SK-N-SH treated with all-trans-retinoic acid at 6 μM for 48 hours (cell line): ENCODE results near the gene ELK4.

Source experiments
- ARNTL ChIP-seq: fragments of 450-650 bp; formaldehyde crosslinking; IDR thresholded peaks from 2 replicates; pipeline ENCODE4 v1.5.0; 2020; ENCODE audit warnings: low read depth, mild to moderate bottlenecking, moderate library complexity, borderline replicate concordance
- BACH2 ChIP-seq: fragments of 250-450 bp; sonication (Bioruptor Pico); IDR thresholded peaks from 2 replicates; pipeline ENCODE4 v1.9.0; 2021; ENCODE audit warnings: mild to moderate bottlenecking, borderline replicate concordance
- RARB ChIP-seq: fragments of 250-450 bp; sonication (Bioruptor Pico); IDR thresholded peaks from 2 replicates; pipeline ENCODE4 v1.8.0; 2021; ENCODE audit warnings: mild to moderate bottlenecking, moderate library complexity
- SNAI2 ChIP-seq: fragments of 250-450 bp; sonication (Bioruptor Pico); IDR thresholded peaks from 2 replicates; pipeline ENCODE4 v1.5.0; 2020; ENCODE audit warnings: mild to moderate bottlenecking, moderate library complexity
- TOX ChIP-seq: fragments of 250-450 bp; sonication (Bioruptor Pico); IDR thresholded peaks from 2 replicates; pipeline ENCODE4 v1.8.0; 2021; ENCODE audit warnings: mild to moderate bottlenecking, moderate library complexity, borderline replicate concordance
- ZNF8 ChIP-seq: fragments of 450-650 bp; formaldehyde crosslinking; IDR thresholded peaks from 2 replicates; pipeline ENCODE4 v1.5.0; 2020; ENCODE audit warnings: mild to moderate bottlenecking, moderate library complexity
- TF ChIP-seq, protein P1 (sequence below): fragments of 250-450 bp; sonication (Bioruptor Pico); IDR thresholded peaks from 2 replicates; pipeline ENCODE4 v1.8.0; 2020; ENCODE audit warnings: mild to moderate bottlenecking, moderate library complexity, borderline replicate concordance

DNA sequence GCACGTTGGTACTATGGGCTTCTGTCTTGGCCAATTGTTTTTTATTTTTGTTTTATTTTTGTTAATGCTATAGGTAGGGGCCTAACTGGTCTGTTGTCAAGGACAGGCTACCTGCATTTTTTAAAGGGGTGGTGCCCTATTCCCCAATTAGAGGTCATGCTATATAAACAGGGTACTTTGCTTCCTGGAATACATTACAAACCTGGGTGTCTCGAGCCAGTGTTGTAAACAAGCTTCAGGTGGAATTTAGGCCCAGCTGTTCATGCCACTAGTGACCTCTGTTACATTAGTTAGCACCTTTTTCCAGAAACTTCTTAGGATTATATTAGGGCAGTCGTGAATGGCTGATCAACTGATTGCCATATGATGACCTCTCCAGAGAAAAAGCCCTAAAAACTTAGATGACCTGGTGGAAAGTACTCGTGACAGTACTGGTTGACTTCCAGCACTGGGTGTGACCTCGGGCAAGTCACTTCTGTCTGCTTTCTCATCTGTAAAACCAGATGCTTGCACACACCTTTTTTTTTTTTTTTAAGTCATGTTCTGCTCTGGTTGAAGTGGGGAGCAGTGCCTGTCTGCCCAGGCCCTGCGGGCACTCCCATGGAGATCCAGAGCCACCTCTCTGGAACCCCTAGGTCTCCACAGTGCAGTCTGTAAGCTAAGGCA, 46.5 kb downstream of the ELK4 start:
- TF ChIP-seq RARB (CRISPR knock-in tag) (no peak), ARNTL (no peak), TOX (CRISPR knock-in tag) (no peak), ZNF8 (CRISPR knock-in tag) (no peak), SNAI2 (CRISPR knock-in tag) (no peak), BACH2 (CRISPR knock-in tag) (no peak)
- TF ChIP-seq, protein P1, sequence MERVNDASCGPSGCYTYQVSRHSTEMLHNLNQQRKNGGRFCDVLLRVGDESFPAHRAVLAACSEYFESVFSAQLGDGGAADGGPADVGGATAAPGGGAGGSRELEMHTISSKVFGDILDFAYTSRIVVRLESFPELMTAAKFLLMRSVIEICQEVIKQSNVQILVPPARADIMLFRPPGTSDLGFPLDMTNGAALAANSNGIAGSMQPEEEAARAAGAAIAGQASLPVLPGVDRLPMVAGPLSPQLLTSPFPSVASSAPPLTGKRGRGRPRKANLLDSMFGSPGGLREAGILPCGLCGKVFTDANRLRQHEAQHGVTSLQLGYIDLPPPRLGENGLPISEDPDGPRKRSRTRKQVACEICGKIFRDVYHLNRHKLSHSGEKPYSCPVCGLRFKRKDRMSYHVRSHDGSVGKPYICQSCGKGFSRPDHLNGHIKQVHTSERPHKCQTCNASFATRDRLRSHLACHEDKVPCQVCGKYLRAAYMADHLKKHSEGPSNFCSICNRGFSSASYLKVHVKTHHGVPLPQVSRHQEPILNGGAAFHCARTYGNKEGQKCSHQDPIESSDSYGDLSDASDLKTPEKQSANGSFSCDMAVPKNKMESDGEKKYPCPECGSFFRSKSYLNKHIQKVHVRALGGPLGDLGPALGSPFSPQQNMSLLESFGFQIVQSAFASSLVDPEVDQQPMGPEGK (CRISPR knock-in tag) = no peak
